ENCODE data around the gene OSBPL5. TPM values are rescaled to one million over a fixed set of nuclear protein-coding genes. Genes with fewer than 3 reads are reported as not detected.

Gene OSBPL5
- total and polyA plus RNA-seq, 9 of the 15 experiments (the other 6 are each of a cell fraction or from before 2014, with no cell fraction given), result 0.06 to 14.8 (median 3.2) TPM

DNA sequence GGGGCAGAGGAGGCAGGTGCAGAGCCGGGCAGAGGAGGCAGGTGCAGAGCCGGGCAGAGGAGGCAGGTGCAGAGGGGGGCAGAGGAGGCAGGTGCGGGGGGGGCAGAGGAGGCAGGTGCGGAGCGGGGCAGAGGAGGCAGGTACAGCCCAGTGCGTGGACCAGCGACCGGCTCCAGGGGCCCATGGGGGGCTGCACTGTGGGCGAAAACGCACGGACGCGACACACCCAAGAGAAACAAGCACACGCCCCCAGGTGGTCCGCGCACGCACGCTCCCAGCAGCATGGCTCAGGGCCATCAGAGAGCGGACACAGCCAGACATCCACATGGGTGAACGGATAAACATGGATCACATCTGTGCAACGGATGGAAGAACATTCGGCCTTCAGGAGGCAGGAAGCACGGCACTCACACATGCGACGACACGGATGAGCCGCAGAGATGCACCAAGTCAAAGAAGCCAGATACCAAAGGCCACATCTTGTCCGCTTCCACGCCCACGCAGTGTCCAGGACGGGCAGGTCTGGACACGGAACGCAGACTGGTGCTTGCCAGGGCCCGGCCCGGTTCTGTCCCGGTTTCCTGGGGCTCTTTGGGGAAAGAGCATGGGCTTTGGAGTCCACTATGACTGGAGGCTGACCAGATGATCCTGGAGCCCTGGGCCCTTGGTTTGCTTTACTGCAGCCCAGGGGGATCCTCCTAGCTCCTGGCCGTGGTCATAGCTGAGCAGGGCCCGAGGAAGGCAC, 21.8 kb downstream of the OSBPL5 start (continued):
- no peak for TF ChIP-seq POLR2G (IDR thresholded peaks at IDR 0.05; ENCODE audit: low read depth, low read length)
- TF ChIP-seq, protein P1, sequence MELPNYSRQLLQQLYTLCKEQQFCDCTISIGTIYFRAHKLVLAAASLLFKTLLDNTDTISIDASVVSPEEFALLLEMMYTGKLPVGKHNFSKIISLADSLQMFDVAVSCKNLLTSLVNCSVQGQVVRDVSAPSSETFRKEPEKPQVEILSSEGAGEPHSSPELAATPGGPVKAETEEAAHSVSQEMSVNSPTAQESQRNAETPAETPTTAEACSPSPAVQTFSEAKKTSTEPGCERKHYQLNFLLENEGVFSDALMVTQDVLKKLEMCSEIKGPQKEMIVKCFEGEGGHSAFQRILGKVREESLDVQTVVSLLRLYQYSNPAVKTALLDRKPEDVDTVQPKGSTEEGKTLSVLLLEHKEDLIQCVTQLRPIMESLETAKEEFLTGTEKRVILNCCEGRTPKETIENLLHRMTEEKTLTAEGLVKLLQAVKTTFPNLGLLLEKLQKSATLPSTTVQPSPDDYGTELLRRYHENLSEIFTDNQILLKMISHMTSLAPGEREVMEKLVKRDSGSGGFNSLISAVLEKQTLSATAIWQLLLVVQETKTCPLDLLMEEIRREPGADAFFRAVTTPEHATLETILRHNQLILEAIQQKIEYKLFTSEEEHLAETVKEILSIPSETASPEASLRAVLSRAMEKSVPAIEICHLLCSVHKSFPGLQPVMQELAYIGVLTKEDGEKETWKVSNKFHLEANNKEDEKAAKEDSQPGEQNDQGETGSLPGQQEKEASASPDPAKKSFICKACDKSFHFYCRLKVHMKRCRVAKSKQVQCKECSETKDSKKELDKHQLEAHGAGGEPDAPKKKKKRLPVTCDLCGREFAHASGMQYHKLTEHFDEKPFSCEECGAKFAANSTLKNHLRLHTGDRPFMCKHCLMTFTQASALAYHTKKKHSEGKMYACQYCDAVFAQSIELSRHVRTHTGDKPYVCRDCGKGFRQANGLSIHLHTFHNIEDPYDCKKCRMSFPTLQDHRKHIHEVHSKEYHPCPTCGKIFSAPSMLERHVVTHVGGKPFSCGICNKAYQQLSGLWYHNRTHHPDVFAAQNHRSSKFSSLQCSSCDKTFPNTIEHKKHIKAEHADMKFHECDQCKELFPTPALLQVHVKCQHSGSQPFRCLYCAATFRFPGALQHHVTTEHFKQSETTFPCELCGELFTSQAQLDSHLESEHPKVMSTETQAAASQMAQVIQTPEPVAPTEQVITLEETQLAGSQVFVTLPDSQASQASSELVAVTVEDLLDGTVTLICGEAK (IDR thresholded peaks at IDR 0.05), result no peak
- TF ChIP-seq, protein P1 (CRISPR knock-in tag; IDR thresholded peaks at IDR 0.05), result no peak
- TF ChIP-seq, protein P2, sequence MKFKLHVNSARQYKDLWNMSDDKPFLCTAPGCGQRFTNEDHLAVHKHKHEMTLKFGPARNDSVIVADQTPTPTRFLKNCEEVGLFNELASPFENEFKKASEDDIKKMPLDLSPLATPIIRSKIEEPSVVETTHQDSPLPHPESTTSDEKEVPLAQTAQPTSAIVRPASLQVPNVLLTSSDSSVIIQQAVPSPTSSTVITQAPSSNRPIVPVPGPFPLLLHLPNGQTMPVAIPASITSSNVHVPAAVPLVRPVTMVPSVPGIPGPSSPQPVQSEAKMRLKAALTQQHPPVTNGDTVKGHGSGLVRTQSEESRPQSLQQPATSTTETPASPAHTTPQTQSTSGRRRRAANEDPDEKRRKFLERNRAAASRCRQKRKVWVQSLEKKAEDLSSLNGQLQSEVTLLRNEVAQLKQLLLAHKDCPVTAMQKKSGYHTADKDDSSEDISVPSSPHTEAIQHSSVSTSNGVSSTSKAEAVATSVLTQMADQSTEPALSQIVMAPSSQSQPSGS (CRISPR knock-in tag; IDR thresholded peaks at IDR 0.05), result no peak
- TF ChIP-seq RUNX1 (IDR thresholded peaks at IDR 0.05; ENCODE audit: low read depth), result no peak
- TF ChIP-seq ZNF12 (CRISPR knock-in tag; IDR thresholded peaks at IDR 0.05), result no peak
- no peak for TF ChIP-seq TAF1 (IDR thresholded peaks at IDR 0.05; ENCODE audit: control insufficient read depth, extremely low read depth, insufficient read depth, low read length, severe bottlenecking)
- TF ChIP-seq ZNF76 (CRISPR knock-in tag; IDR thresholded peaks at IDR 0.05; ENCODE audit: borderline replicate concordance), result no peak
- TF ChIP-seq ARID2 (IDR thresholded peaks at IDR 0.05), result no peak
- no peak for TF ChIP-seq PHF8 (IDR thresholded peaks at IDR 0.05; ENCODE audit: borderline replicate concordance, low read length)
- no peak for TF ChIP-seq SOX6 (IDR thresholded peaks at IDR 0.05)
- TF ChIP-seq CTCFL (IDR thresholded peaks at IDR 0.05; ENCODE audit: borderline replicate concordance, insufficient read depth, low read depth, low read length, poor library complexity, severe bottlenecking), result no peak
